ENCODE data around the gene KIAA0825. TPM values are rescaled to one million over a fixed set of nuclear protein-coding genes. Genes with fewer than 3 reads are reported as not detected.

The KIAA0825 gene
- total RNA-seq, 1 experiment from 2014 or later, result 1.6 TPM

DNA sequence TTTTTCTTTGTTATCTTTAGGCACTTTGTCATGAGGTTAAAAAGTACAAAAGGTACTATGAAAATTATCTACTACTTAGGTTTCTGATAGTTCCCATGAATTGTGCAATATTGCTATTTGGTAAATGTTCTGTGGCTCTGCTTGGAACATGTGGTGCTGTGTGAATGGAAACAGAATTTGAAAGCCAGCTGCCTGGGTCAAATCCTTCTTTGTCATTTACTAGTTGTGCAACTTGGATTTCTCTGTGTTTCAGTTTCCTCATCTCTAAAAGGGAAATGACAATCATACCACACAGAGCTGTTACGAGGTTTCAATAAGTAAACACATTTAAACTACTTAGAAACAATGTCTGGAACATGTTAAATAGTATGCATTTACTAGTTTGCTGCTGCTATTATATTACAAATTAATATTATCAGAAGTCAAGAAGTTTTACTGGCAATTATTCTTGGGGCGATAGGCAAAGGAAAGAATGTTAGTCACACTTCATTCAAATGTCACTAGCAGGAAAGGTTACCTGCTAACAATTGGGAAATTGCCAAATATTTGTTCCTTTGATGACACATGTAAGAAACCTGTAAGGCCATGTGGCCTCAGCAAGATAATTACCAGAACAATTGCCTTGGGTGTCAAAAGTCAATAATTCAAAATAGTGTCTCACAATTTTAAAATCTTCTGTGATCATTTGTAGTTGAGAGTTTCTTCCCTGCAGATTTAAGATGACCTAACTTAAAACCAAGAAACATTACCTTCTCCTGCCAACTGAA, 184.8 kb downstream of the KIAA0825 start:
- Histone ChIP-seq H3K27me3 (ENCODE audit: control insufficient read depth, insufficient read depth, low read length) (no peaks in the 10 kb centered on the region), H3K9me3 (ENCODE audit: control insufficient read depth, insufficient read depth, low read depth, low read length) (no peaks in the 10 kb centered on the region), H3K36me3 (ENCODE audit: control insufficient read depth, insufficient read depth, low read length) (no peaks in the 10 kb centered on the region), H3K27ac (ENCODE audit: low read length) (no peak overlapping the region), H3K4me3 (ENCODE audit: low read depth in 2 of 2, low read length in 2 of 2) (no peak overlapping the region), H3K4me1 (ENCODE audit: control insufficient read depth, insufficient read depth, low read length) (no peaks in the 10 kb centered on the region)
- intact Hi-C loops (cut with micrococcal nuclease; ENCODE audit: unreplicated experiment), result no loop called here
- no TSS peak for BruUV-seq (replicated peaks)
- ChIA-PET CTCF (no interaction called here), POLR2A (no interaction called here)
- in situ Hi-C loops (cut with HindIII; ENCODE audit: low pct_unique_long_range_greater_than_20kb, low sequenced_read_pairs), result no loop called here
- ATAC-seq (no peak), DNase-seq (ENCODE audit: low read depth, low spot score) (no peak)
- TF ChIP-seq POLR2AphosphoS5 (IDR thresholded peaks at IDR 0.05; ENCODE audit: low read depth, low read length), result no peak
- TF ChIP-seq SIN3A (IDR thresholded peaks at IDR 0.05; ENCODE audit: borderline replicate concordance, insufficient read depth, low read depth, low read length), result no peak
- TF ChIP-seq REST (IDR thresholded peaks at IDR 0.05; ENCODE audit: insufficient read depth in 1 of 2, low read depth in 2 of 2, low read length in 1 of 2), result no peak
- TF ChIP-seq TCF7L2 (IDR thresholded peaks at IDR 0.05; ENCODE audit: low read depth, low read length), result no peak
- TF ChIP-seq CTCF (IDR thresholded peaks at IDR 0.05), result no peak

DNA sequence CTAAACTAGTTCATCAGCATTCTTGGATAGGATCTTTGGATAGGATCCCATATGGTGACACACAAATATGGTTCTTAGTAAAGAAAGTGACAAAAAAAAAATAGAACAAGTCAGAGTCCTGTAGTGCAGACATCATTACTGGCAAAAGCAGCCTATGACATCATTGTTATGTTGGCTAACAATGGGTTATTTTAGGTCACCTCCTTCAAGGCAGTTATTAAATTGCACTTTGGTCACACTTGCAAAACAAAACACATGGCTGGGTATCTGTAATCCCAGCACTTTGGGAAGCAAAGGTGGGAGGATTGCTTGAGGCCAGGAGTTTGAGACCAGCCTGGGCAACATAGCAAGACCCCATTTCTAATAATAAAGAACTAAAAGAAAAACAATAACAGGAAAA, 185.9 kb downstream of the KIAA0825 start:
- Histone ChIP-seq H3K36me3 (ENCODE audit: control insufficient read depth, insufficient read depth, low read length) (no peaks in the 10 kb centered on the region), H3K9me3 (ENCODE audit: control insufficient read depth, insufficient read depth, low read depth, low read length) (no peaks in the 10 kb centered on the region), H3K4me3 (ENCODE audit: low read depth in 2 of 2, low read length in 2 of 2) (no peak overlapping the region), H3K4me1 (ENCODE audit: control insufficient read depth, insufficient read depth, low read length) (no peaks in the 10 kb centered on the region), H3K27ac (ENCODE audit: low read length) (no peak overlapping the region), H3K27me3 (ENCODE audit: control insufficient read depth, insufficient read depth, low read length) (no peaks in the 10 kb centered on the region)
- no TSS peak for BruUV-seq (replicated peaks)
- CTCF ChIA-PET, result no interaction called here
- TF ChIP-seq SIN3A (IDR thresholded peaks at IDR 0.05; ENCODE audit: borderline replicate concordance, insufficient read depth, low read depth, low read length) (no peak), TCF7L2 (IDR thresholded peaks at IDR 0.05; ENCODE audit: low read depth, low read length) (no peak), CTCF (IDR thresholded peaks at IDR 0.05) (no peak), REST (IDR thresholded peaks at IDR 0.05; ENCODE audit: insufficient read depth in 1 of 2, low read depth in 2 of 2, low read length in 1 of 2) (no peak), POLR2AphosphoS5 (IDR thresholded peaks at IDR 0.05; ENCODE audit: low read depth, low read length) (no peak)
- intact Hi-C loops (cut with micrococcal nuclease; ENCODE audit: unreplicated experiment), result no loop called here
- ATAC-seq (no peak), DNase-seq (ENCODE audit: low read depth, low spot score) (no peak)
- in situ Hi-C loops (cut with HindIII; ENCODE audit: low pct_unique_long_range_greater_than_20kb, low sequenced_read_pairs), result no loop called here
- POLR2A ChIA-PET, result no interaction called here

Data from Panc1 (cell line).